CD4-positive, alpha-beta memory T cell (primary cell): ENCODE data around the gene B3GNT5. TPM values are rescaled to one million over a fixed set of nuclear protein-coding genes. Genes with fewer than 3 reads are reported as not detected.
A peak's percentile ranks its signal among the peaks of the same experiment; 100 is the strongest.

ENCODE experiments used
- CTCF ChIA-PET: fragments of 350-600 bp; sonication (Branson Sonifier 250); formaldehyde crosslinking; loops from one replicate; lab custom pipeline; 2021; ENCODE audit warnings: inconsistent platforms; ENCODE audit not compliant: partially characterized antibody; lab: Charles Lee
- POLR2A ChIA-PET: fragments of 350-600 bp; sonication (Branson Sonifier 250); formaldehyde crosslinking; loops from one replicate; lab custom pipeline; 2021; ENCODE audit not compliant: partially characterized antibody; lab: Charles Lee
- DNase-seq, 5 donors: peaks; one replicate each; pipeline versions ENCODE4 v3.0.0 to v3.0.0-alpha.2; 2020 to 2022; ENCODE audit warnings: mixed read lengths in 1 of 5
- H3K27ac ChIP-seq: one replicate; pipeline ENCODE4 v1.7.0; 2013; ENCODE audit warnings: low read depth, low read length
- H3K27me3 ChIP-seq: 2 replicates; pipeline ENCODE4 v1.7.0; 2013; ENCODE audit warnings: mild to moderate bottlenecking, low read length, moderate library complexity; ENCODE audit not compliant: insufficient read depth
- H3K36me3 ChIP-seq: 2 replicates; pipeline ENCODE4 v1.7.0; 2013; ENCODE audit warnings: mild to moderate bottlenecking, low read length, moderate library complexity; ENCODE audit not compliant: insufficient read depth
- H3K4me1 ChIP-seq: 2 replicates; pipeline ENCODE4 v1.7.0; 2013; ENCODE audit warnings: mild to moderate bottlenecking, low read length, moderate library complexity; ENCODE audit not compliant: insufficient read depth
- H3K4me3 ChIP-seq, 2 donors: one replicate each; pipeline ENCODE4 v1.7.0; 2013; ENCODE audit warnings: low read length in 2 of 2, mild to moderate bottlenecking in 1 of 2
- H3K9me3 ChIP-seq, 2 donors: one replicate each; pipeline ENCODE4 v1.7.0; 2013; ENCODE audit warnings: low read length in 2 of 2, control low read depth in 1 of 2; ENCODE audit not compliant: control insufficient read depth in 1 of 2
- H3K27ac Mint-ChIP-seq, 7 donors: one replicate each; pipeline ENCODE4 v1.8.0; 2020 to 2021; ENCODE audit warnings: mixed read lengths in 7 of 7, mild to moderate bottlenecking in 6 of 7, inconsistent platforms in 3 of 7, moderate library complexity in 3 of 7
- H3K27me3 Mint-ChIP-seq, 2 donors: one replicate each; pipeline ENCODE4 v1.8.0; 2020 to 2021; ENCODE audit warnings: mixed read lengths in 2 of 2
- H3K36me3 Mint-ChIP-seq, 2 donors: one replicate each; pipeline ENCODE4 v1.8.0; 2020 to 2021; ENCODE audit warnings: mixed read lengths in 2 of 2, inconsistent platforms in 1 of 2, mild to moderate bottlenecking in 1 of 2
- H3K4me1 Mint-ChIP-seq, 4 donors: one replicate each; pipeline ENCODE4 v1.8.0; 2020 to 2021; ENCODE audit warnings: mixed read lengths in 4 of 4, mild to moderate bottlenecking in 1 of 4
- H3K4me3 Mint-ChIP-seq, 8 donors: one replicate each; pipeline ENCODE4 v1.8.0; 2020 to 2021; ENCODE audit warnings: mixed read lengths in 8 of 8, mild to moderate bottlenecking in 7 of 8, moderate library complexity in 6 of 8, inconsistent platforms in 3 of 8
- H3K9me3 Mint-ChIP-seq, 8 donors: one replicate each; pipeline ENCODE4 v1.8.0; 2020 to 2021; ENCODE audit warnings: mixed read lengths in 8 of 8, mild to moderate bottlenecking in 5 of 8, inconsistent platforms in 3 of 8, moderate library complexity in 1 of 8
- intact Hi-C: fragments of 100-400 bp; cut with micrococcal nuclease; formaldehyde crosslinking; loops from one replicate; pipeline ENCODE4 v1.15.1; 2023
- polyA plus RNA-seq, 2 donors: library from polyadenylated mRNA; unstranded; fragments of 300-500 nt; fragmentation: Illumina TruSeq; gene quantifications; one replicate each; pipeline ENCODE4 v1.2.3, GENCODE V29; 2021
- total RNA-seq, 2 experiments: library from RNA; stranded (reverse); gene quantifications; one replicate each; pipeline ENCODE4 v1.2.3, GENCODE V29; 2021

Gene B3GNT5
- total and polyA plus RNA-seq, 4 experiments from 2014 or later: 0.08 to 0.53 (median 0.33) TPM

- CTCF ChIA-PET: no interaction called here
Observed at GRCh38 chr3:183212096-183212495, 41.0 kb upstream of the B3GNT5 start.

GRCh38 chr3:183212565-183212964 is 40.5 kb upstream of the B3GNT5 start:
- POLR2A ChIA-PET: no interaction called here
- H3K27ac ChIP-seq: no peak overlapping the region
- CTCF ChIA-PET: no interaction called here
- H3K27me3 ChIP-seq: no peaks in the 10 kb centered on the region
- intact Hi-C loops: no loop called here
- no peak overlapping the region for H3K4me3 ChIP-seq
- H3K36me3 ChIP-seq: no peaks in the 10 kb centered on the region
- no peaks in the 10 kb centered on the region for H3K9me3 ChIP-seq
- H3K27ac Mint-ChIP-seq: no peak overlapping the region
- no peaks in the 10 kb centered on the region for H3K9me3 Mint-ChIP-seq
- peaks cover 0 to 2% (median 0%) of the 10 kb centered on the region in 4 donors for H3K4me1 Mint-ChIP-seq
- no peaks in the 10 kb centered on the region for H3K4me1 ChIP-seq
- no peak for DNase-seq
- H3K27me3 Mint-ChIP-seq: no peaks in the 10 kb centered on the region
- peaks cover 3 to 35% of the 10 kb centered on the region in 2 donors for H3K36me3 Mint-ChIP-seq
- no peak overlapping the region for H3K4me3 Mint-ChIP-seq

More at GRCh38 chr3:183212096-183212495, 41.0 kb upstream of the B3GNT5 start:
- Histone ChIP-seq H3K27ac (no peak overlapping the region), H3K36me3 (no peaks in the 10 kb centered on the region), H3K4me3 (no peak overlapping the region), H3K4me1 (peaks cover 3% of the 10 kb centered on the region), H3K9me3 (no peaks in the 10 kb centered on the region), H3K27me3 (no peaks in the 10 kb centered on the region)
- DNase-seq: no peak
- Mint-ChIP-seq H3K27me3 (no peaks in the 10 kb centered on the region), H3K36me3 (peaks cover 3 to 35% of the 10 kb centered on the region in 2 donors), H3K4me1 (peaks cover 0 to 2% (median 1%) of the 10 kb centered on the region in 4 donors), H3K4me3 (no peak overlapping the region), H3K9me3 (no peaks in the 10 kb centered on the region), H3K27ac (no peak overlapping the region)
- intact Hi-C loops: no loop called here
- POLR2A ChIA-PET: no interaction called here

DNA sequence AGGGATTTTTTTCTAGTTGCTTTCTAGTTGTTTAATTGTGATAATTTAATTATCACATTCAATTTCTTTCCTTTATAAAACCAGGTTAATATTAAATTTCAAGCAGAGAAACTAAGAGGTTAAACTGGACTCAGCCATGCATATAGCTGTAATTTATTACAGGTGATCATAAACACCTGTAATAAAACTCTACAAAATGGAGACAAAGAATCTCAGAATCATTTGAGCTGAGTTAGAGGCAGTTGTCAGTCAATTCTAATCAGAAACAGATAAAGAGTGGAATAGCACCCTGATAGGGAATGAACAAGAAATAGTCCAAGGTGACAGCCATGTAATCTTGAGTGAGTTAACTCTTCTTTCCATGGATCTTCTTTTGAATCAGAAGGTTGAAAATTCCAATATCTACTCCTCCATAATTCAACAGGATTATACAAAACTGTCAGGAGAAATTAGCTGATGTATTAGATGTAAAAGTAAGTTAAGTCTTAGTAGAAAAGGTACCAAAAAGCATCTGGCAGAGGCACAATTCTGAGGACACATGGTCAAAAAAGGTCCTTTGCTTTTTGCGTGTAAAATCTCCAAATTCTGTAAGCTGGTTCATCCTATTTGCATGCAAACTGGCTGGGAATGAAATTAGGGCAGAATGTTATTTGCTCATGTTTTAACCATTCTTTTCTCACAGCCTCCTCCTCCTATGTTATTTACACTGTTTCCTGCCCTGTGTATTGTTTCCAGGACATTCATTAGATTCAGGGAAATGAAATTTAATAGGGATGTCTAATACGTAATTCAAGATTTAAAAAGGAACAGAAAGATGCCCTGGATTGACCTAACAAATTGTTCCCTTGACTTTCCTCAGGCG is 39.4 kb upstream of the B3GNT5 start:
- Mint-ChIP-seq H3K27me3 (no peaks in the 10 kb centered on the region), H3K4me1 (peaks cover 0 to 2% (median 0%) of the 10 kb centered on the region in 4 donors), H3K4me3 (no peak overlapping the region), H3K36me3 (peaks cover 3 to 30% of the 10 kb centered on the region in 2 donors), H3K9me3 (no peaks in the 10 kb centered on the region), H3K27ac (no peak overlapping the region)
- ChIA-PET CTCF (no interaction called here), POLR2A (no interaction called here)
- H3K27ac ChIP-seq: no peak overlapping the region
- no peaks in the 10 kb centered on the region for H3K27me3 ChIP-seq
- intact Hi-C loops: no loop called here
- no peaks in the 10 kb centered on the region for H3K36me3 ChIP-seq
- no peaks in the 10 kb centered on the region for H3K4me1 ChIP-seq
- DNase-seq: no peak
- H3K4me3 ChIP-seq: no peak overlapping the region
- H3K9me3 ChIP-seq: no peaks in the 10 kb centered on the region

DNA sequence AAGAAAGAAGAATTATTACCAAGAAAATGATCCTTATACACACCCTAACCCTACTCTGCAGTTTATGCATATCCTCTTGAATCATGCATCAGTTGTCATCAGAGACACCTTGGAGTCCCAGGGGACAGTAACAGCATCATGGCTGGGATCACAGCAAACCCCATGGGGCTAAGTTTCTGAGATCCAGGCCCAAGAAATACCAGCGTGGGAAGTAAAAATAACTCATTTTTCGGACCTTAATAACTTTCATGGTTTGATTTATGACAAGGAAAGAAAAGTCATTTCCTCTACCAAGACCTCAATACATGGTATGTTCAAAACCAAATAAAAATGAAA is 38.8 kb upstream of the B3GNT5 start:
- peaks cover 0 to 2% (median 0%) of the 10 kb centered on the region in 4 donors for H3K4me1 Mint-ChIP-seq
- H3K36me3 Mint-ChIP-seq: peaks cover 3 to 27% of the 10 kb centered on the region in 2 donors
- H3K9me3 Mint-ChIP-seq: no peaks in the 10 kb centered on the region
- Histone ChIP-seq H3K36me3 (no peaks in the 10 kb centered on the region), H3K4me3 (no peak overlapping the region), H3K9me3 (no peaks in the 10 kb centered on the region), H3K27ac (no peak overlapping the region), H3K4me1 (no peaks in the 10 kb centered on the region), H3K27me3 (no peaks in the 10 kb centered on the region)
- intact Hi-C loops: no loop called here
- no peak overlapping the region for H3K27ac Mint-ChIP-seq
- H3K27me3 Mint-ChIP-seq: no peaks in the 10 kb centered on the region
- no peak overlapping the region for H3K4me3 Mint-ChIP-seq
- ChIA-PET CTCF (no interaction called here), POLR2A (no interaction called here)
- DNase-seq: no peak

DNA sequence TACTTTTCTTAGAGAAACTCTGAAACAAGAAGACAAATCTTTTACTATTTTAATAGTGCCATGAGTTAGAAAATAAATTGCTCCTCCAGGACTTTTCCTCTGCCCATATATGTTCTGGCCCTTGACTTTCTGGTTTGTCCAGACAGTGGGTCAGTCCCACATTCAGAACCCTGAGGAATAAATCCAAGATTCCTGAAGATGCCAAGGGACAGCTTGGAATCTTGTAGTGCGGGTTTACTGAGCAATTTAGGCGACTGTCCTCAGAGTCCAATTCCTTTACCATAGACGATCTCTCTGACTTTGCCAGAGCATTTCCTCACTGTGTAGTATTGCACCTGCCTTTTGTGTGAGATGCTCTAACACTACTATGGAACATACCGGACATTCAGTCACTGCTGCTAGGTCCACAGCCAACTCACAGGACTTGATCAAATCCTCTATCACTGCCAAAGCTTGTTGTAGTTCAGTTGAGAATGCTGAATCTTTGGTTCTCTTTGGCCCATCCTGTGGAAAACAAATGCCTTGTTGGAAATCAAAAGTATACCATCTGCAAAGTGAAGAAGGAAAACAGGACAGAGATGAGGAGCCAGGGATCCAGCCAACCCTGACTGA is 37.4 kb upstream of the B3GNT5 start:
- Histone ChIP-seq H3K4me1 (no peaks in the 10 kb centered on the region), H3K4me3 (no peak overlapping the region), H3K36me3 (no peaks in the 10 kb centered on the region), H3K27me3 (no peaks in the 10 kb centered on the region), H3K9me3 (no peaks in the 10 kb centered on the region), H3K27ac (no peak overlapping the region)
- POLR2A ChIA-PET: no interaction called here
- no peak overlapping the region for H3K4me3 Mint-ChIP-seq
- CTCF ChIA-PET: no interaction called here
- intact Hi-C loops: no loop called here
- no peaks in the 10 kb centered on the region for H3K27me3 Mint-ChIP-seq
- H3K36me3 Mint-ChIP-seq: peaks cover 3 to 26% of the 10 kb centered on the region in 2 donors
- peaks cover 0 to 2% (median 0%) of the 10 kb centered on the region in 4 donors for H3K4me1 Mint-ChIP-seq
- DNase-seq: no peak
- no peaks in the 10 kb centered on the region for H3K9me3 Mint-ChIP-seq
- no peak overlapping the region for H3K27ac Mint-ChIP-seq

DNA sequence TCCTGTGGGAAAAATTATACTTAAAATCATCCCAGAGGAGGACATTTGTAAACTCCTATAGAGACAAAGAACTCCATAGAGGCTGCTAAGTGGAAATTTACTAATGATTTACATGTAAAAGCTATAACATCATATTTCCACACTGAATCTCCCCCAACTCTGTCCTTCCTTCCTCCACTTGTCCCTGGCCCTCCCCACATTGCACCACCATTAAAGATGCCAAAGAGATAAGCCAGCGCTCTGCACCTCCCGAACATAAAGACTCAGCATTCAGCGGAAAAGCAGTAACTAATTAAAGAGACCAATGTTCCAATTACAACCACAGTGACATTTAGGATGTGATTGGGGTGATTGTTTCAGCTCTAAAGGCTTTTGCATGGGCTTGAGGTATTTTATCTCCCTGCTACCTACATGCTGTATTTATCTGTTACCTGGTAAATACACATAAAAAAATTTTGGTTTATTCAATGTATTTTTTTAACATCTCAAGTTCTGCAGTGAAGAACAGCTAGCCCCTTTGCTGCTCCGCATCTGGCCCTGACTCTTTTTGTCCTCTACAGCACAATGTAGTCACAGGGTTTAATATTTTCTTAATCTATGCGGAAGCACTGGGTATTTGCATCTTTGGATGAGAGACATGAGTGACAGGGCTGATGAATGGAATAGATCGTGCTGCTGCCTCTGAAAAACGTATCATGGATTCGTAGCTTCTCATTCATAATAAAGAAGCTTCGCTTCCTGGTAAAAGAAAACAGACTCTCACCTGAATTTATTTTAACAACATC is 35.3 kb upstream of the B3GNT5 start:
- intact Hi-C loops: no loop called here
- no peaks in the 10 kb centered on the region for H3K27me3 Mint-ChIP-seq
- H3K4me3 Mint-ChIP-seq: no peak overlapping the region
- ChIA-PET CTCF (interaction anchor here (0.7 kb wide), 1 partner anchor 166 kb away, joined by 3 read pairs; no protein-coding TSS in a partner anchor), POLR2A (no interaction called here)
- Histone ChIP-seq H3K4me1 (no peaks in the 10 kb centered on the region), H3K9me3 (no peaks in the 10 kb centered on the region), H3K27me3 (no peaks in the 10 kb centered on the region), H3K4me3 (no peak overlapping the region), H3K27ac (no peak overlapping the region), H3K36me3 (no peaks in the 10 kb centered on the region)
- no peaks in the 10 kb centered on the region for H3K9me3 Mint-ChIP-seq
- DNase-seq: no peak
- peaks cover 0 to 20% of the 10 kb centered on the region in 2 donors for H3K36me3 Mint-ChIP-seq
- H3K27ac Mint-ChIP-seq: no peak overlapping the region
- no peaks in the 10 kb centered on the region for H3K4me1 Mint-ChIP-seq

DNA sequence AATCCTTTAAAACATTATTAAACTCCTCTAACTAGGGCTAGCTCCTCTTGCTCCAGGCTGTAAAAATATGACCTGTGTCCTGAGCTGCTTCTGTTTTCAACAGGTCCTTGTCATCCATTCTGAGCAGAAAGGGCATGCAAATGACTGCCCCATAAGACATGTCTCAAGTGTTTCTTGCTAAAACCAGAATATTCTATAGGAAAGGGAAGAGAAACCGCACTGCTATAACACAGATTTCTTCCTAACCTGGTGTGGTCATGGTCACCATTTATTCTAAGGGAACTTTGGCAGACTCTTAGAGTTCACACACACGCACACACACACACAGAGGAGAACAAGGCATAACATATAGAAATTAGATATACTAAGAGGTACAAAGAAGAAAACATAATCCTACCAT is 34.2 kb upstream of the B3GNT5 start:
- Mint-ChIP-seq H3K36me3 (peaks cover 0 to 20% of the 10 kb centered on the region in 2 donors), H3K27me3 (no peaks in the 10 kb centered on the region), H3K27ac (peak overlapping the region in 1 of 7 donors; percentile 35), H3K4me3 (no peak overlapping the region), H3K9me3 (no peaks in the 10 kb centered on the region), H3K4me1 (no peaks in the 10 kb centered on the region)
- H3K27ac ChIP-seq: no peak overlapping the region
- no peaks in the 10 kb centered on the region for H3K27me3 ChIP-seq
- CTCF ChIA-PET: no interaction called here
- POLR2A ChIA-PET: no interaction called here
- H3K4me1 ChIP-seq: peaks cover 1% of the 10 kb centered on the region
- H3K4me3 ChIP-seq: no peak overlapping the region
- intact Hi-C loops: no loop called here
- DNase-seq: no peak
- H3K9me3 ChIP-seq: no peaks in the 10 kb centered on the region
- H3K36me3 ChIP-seq: no peaks in the 10 kb centered on the region
